HG02943 (cell line): ENCODE data around the gene COTL1.

Source experiments
- ATAC-seq: cut with Tn5 transposase; IDR thresholded peaks from one replicate; pipeline ENCODE4 v1.9.1; 2021; ENCODE audit warnings: mild to moderate bottlenecking, low read depth, moderate library complexity; ENCODE audit not compliant: unreplicated experiment

COTL1 gene

GRCh38 chr16:84598360-84598759 is 19.5 kb downstream of the COTL1 start:
- ATAC-seq: no peak

- ATAC-seq: no peak
Measured at GRCh38 chr16:84597931-84598351, 19.9 kb downstream of the COTL1 start.

- ATAC-seq: no peak
Measured at GRCh38 chr16:84597528-84597896, 20.4 kb downstream of the COTL1 start.

- ATAC-seq: no peak
Measured at GRCh38 chr16:84596801-84597527, 20.9 kb downstream of the COTL1 start.

- no peak for ATAC-seq
Measured at GRCh38 chr16:84596161-84596560, 21.7 kb downstream of the COTL1 start.

GRCh38 chr16:84595052-84595481 is 22.8 kb downstream of the COTL1 start:
- ATAC-seq: no peak

- no peak for ATAC-seq
Measured at GRCh38 chr16:84594725-84595038, 23.2 kb downstream of the COTL1 start.

GRCh38 chr16:84593825-84594724 is 23.8 kb downstream of the COTL1 start:
- ATAC-seq: peak; percentile 72

- ATAC-seq: no peak
Measured at GRCh38 chr16:84592718-84593117, 25.2 kb downstream of the COTL1 start.

- no peak for ATAC-seq
Measured at GRCh38 chr16:84589975-84590719, 27.7 kb downstream of the COTL1 start.

GRCh38 chr16:84588991-84589390 is 28.9 kb downstream of the COTL1 start:
- ATAC-seq: no peak

GRCh38 chr16:84585886-84586285 is 32.0 kb downstream of the COTL1 start:
- ATAC-seq: peak; percentile 76

- ATAC-seq: peak; percentile 33
Measured at GRCh38 chr16:84585467-84585866, 32.4 kb downstream of the COTL1 start.

- ATAC-seq: no peak
Measured at GRCh38 chr16:84584678-84585077, 33.2 kb downstream of the COTL1 start.

- no peak for ATAC-seq
Measured at GRCh38 chr16:84583995-84584394, 33.9 kb downstream of the COTL1 start.

GRCh38 chr16:84582958-84583516 is 34.8 kb downstream of the COTL1 start:
- ATAC-seq: no peak

GRCh38 chr16:84581158-84581557 is 36.7 kb downstream of the COTL1 start:
- no peak for ATAC-seq

GRCh38 chr16:84579936-84580335 is 37.9 kb downstream of the COTL1 start:
- ATAC-seq: no peak

- no peak for ATAC-seq
Measured at GRCh38 chr16:84578538-84579126, 39.2 kb downstream of the COTL1 start.

GRCh38 chr16:84577034-84577803 is 40.7 kb downstream of the COTL1 start:
- ATAC-seq: no peak
